GM12878 (cell line): Measurements from ENCODE around the gene ARL16. TPM values are rescaled to one million over a fixed set of nuclear protein-coding genes. Genes with fewer than 3 reads are reported as not detected.

Experiments used
- ATAC-seq: fragments of 200-7000 bp; cut with Tn5 transposase; 3 replicates; pipeline ENCODE4 v1.9.1; 2020; ENCODE audit warnings: mild to moderate bottlenecking, moderate library complexity
- BruUV-seq: library from RNA; stranded (reverse); fragments of 400-500 nt; replicated peaks from 2 replicates; lab custom pipeline; 2021; lab: Mats Ljungman, UMichigan
- CTCF ChIA-PET: fragments of 300-600 bp; sonication (Branson Sonifier 250); formaldehyde crosslinking; extraction: SDS; loops from one replicate; lab custom pipeline; 2021; ENCODE audit warnings: inconsistent platforms; lab: Yijun Ruan, JAX
- POLR2A ChIA-PET: fragments of 350-600 bp; formaldehyde crosslinking; extraction: SDS; loops from one replicate; lab custom pipeline; 2021; ENCODE audit warnings: inconsistent platforms; lab: Charles Lee
- RAD21 ChIA-PET: fragments of 300-600 bp; sonication (Branson Sonifier 250); formaldehyde crosslinking; loops from one replicate; lab custom pipeline; 2023; ENCODE audit warnings: antibody characterized with exemption; ENCODE audit not compliant: unreplicated experiment; lab: Charles Lee
- SMC1A ChIA-PET: fragments of 300-600 bp; sonication (Branson Sonifier 250); formaldehyde crosslinking; loops from one replicate; lab custom pipeline; 2023; ENCODE audit not compliant: unreplicated experiment, uncharacterized antibody; lab: Charles Lee
- DNase-seq: peaks from one replicate; pipeline ENCODE4 v3.0.0-alpha.2; 2011; ENCODE audit warnings: low read depth, low spot score
- FAIRE-seq: peaks from 3 replicates; lab custom pipeline; 2011; peaks lifted over from hg19 to GRCh38; lab: Jason Lieb, UNC
- H2AFZ ChIP-seq: 2 replicates; pipeline ENCODE4 v1.6.0; 2011; ENCODE audit warnings: low read depth, low read length, control low read depth; ENCODE audit not compliant: control insufficient read depth
- H3K27ac ChIP-seq: 2 replicates; pipeline ENCODE4 v1.5.1; 2011; ENCODE audit warnings: control low read depth; ENCODE audit not compliant: control insufficient read depth, insufficient read depth
- H3K27me3 ChIP-seq, 2 experiments: replicated peaks in 1 of 2; 2 replicates each; pipeline versions ENCODE4 v1.6.0 to v1.6.1; 2011; ENCODE audit warnings: low read length in 1 of 2; ENCODE audit not compliant: control insufficient read depth in 2 of 2, insufficient read depth in 2 of 2
- H3K36me3 ChIP-seq, 2 experiments: 2 replicates each; pipeline ENCODE4 v1.5.1; 2011; ENCODE audit warnings: low read length in 1 of 2; ENCODE audit not compliant: control insufficient read depth in 2 of 2, insufficient read depth in 2 of 2
- H3K4me1 ChIP-seq: 2 replicates; pipeline ENCODE4 v1.6.1; 2011; ENCODE audit warnings: mild to moderate bottlenecking, low read length, moderate library complexity, mixed read lengths; ENCODE audit not compliant: control insufficient read depth, insufficient read depth
- H3K4me2 ChIP-seq: 2 replicates; pipeline ENCODE4 v1.6.0; 2011; ENCODE audit warnings: control low read depth; ENCODE audit not compliant: control insufficient read depth, insufficient read depth
- H3K4me3 ChIP-seq: fragments of 200-600 bp; sonication (generic); 2 replicates; pipeline ENCODE4 v1.5.1; 2016
- H3K79me2 ChIP-seq: 2 replicates; pipeline ENCODE4 v1.6.0; 2011; ENCODE audit warnings: low read length; ENCODE audit not compliant: control insufficient read depth, insufficient read depth
- H3K9ac ChIP-seq: 2 replicates; pipeline ENCODE4 v1.8.0; 2011; ENCODE audit warnings: low read length, control low read depth, mixed read lengths; ENCODE audit not compliant: control insufficient read depth, insufficient read depth
- H3K9me3 ChIP-seq: replicated peaks from 3 replicates; pipeline ENCODE4 v1.5.1; 2011; ENCODE audit warnings: mild to moderate bottlenecking, low read length; ENCODE audit not compliant: control insufficient read depth, insufficient read depth
- H4K20me1 ChIP-seq: 2 replicates; pipeline ENCODE4 v1.6.0; 2011; ENCODE audit not compliant: control insufficient read depth, insufficient read depth
- CEBPB ChIP-seq, 2 experiments: fragments of 150-350 bp in 1 of 2; IDR thresholded peaks; 2 replicates each; pipeline ENCODE4 v1.6.1; 2012 to 2014; ENCODE audit warnings: low read depth in 2 of 2, low read length in 2 of 2, borderline replicate concordance in 1 of 2, inconsistent platforms in 1 of 2
- CREB1 ChIP-seq: IDR thresholded peaks from 2 replicates; pipeline ENCODE4 v1.6.1; 2012; ENCODE audit warnings: low read depth, mild to moderate bottlenecking, inconsistent platforms
- EP300 ChIP-seq, 2 experiments: fragments of 150-350 bp in 1 of 2; IDR thresholded peaks; 2 replicates each; pipeline ENCODE4 v1.6.1; 2011 to 2012; ENCODE audit warnings: low read depth in 2 of 2, low read length in 2 of 2, borderline replicate concordance in 1 of 2, improper control_type of control experiment in 1 of 2, inconsistent platforms in 1 of 2; ENCODE audit not compliant: control insufficient read depth in 1 of 2
- HCFC1 ChIP-seq: fragments of 150-350 bp; IDR thresholded peaks from 2 replicates; pipeline ENCODE4 v1.6.1; 2014; ENCODE audit warnings: low read length
- NBN ChIP-seq: fragments of 450-650 bp; IDR thresholded peaks from 2 replicates; pipeline ENCODE4 v1.6.1; 2016
- POLR2AphosphoS5 ChIP-seq: IDR thresholded peaks from 2 replicates; pipeline ENCODE4 v1.6.1; 2011; ENCODE audit warnings: mild to moderate bottlenecking, low read length, inconsistent platforms
- RFX5 ChIP-seq: IDR thresholded peaks from 2 replicates; pipeline ENCODE4 v1.6.1; 2011; ENCODE audit warnings: low read depth, low read length, improper control_type of control experiment
- RUNX3 ChIP-seq: IDR thresholded peaks from 2 replicates; pipeline ENCODE4 v1.6.1; 2012; ENCODE audit warnings: low read length, inconsistent platforms
- SIN3A ChIP-seq: IDR thresholded peaks from 2 replicates; pipeline ENCODE4 v1.6.1; 2012; ENCODE audit warnings: low read depth, low read length, improper control_type of control experiment
- SUPT20H ChIP-seq: IDR thresholded peaks from 2 replicates; pipeline ENCODE4 v1.6.1; 2011; ENCODE audit warnings: low read depth, mild to moderate bottlenecking, low read length, moderate library complexity, borderline replicate concordance; ENCODE audit not compliant: control insufficient read depth
- TBL1XR1 ChIP-seq: IDR thresholded peaks from 2 replicates; pipeline ENCODE4 v1.6.1; 2012; ENCODE audit warnings: low read depth, low read length, improper control_type of control experiment
- TCF12 ChIP-seq: IDR thresholded peaks from 2 replicates; pipeline ENCODE4 v1.6.1; 2011; ENCODE audit warnings: low read depth, mild to moderate bottlenecking, low read length
- TCF7 ChIP-seq: IDR thresholded peaks from 2 replicates; pipeline ENCODE4 v1.6.1; 2014; ENCODE audit warnings: antibody characterized with exemption, borderline replicate concordance
- ZZZ3 ChIP-seq: IDR thresholded peaks from 2 replicates; pipeline ENCODE4 v1.6.1; 2011; ENCODE audit warnings: low read depth; ENCODE audit not compliant: control insufficient read depth, insufficient read length
- WGBS: methylation state at CpG from one replicate; pipeline ENCODE4 v1.1.6; 2016; ENCODE audit warnings: low lambda C conversion rate; ENCODE audit not compliant: insufficient replicate concordance, insufficient coverage; ENCODE audit errors: missing lambda C conversion rate; 5-methylcytosine and 5-hydroxymethylcytosine counted together
- in situ Hi-C: fragments of 300-500 bp; cut with MboI; formaldehyde crosslinking; loops from 9 replicates; pipeline ENCODE4 v1.14.3; 2018; ENCODE audit warnings: mixed read lengths
- intact Hi-C: fragments of 100-400 bp; cut with micrococcal nuclease; formaldehyde crosslinking; loops from one replicate; pipeline ENCODE4 v1.14.2; 2022; ENCODE audit not compliant: unreplicated experiment
- polyA plus RNA-seq, 11 experiments: library from polyadenylated mRNA; depleted of rRNA in 4 of 11; unstranded in 6 of 11; stranded (reverse) in 5 of 11; fragments of >200 nt; fragmentation: Nextera tagmentation in 4 of 11; fragmentation: Illumina TruSeq in 1 of 11; extraction: Ambion mirVana in 4 of 11; extraction: Trizol in 1 of 11; gene quantifications; 1 replicate in 1 of 11; 2 replicates in 10 of 11; pipeline versions ENCODE4 v1.2.1 to v1.2.3, GENCODE V29; 2011 to 2016; ENCODE audit warnings: inconsistent platforms in 2 of 11, missing spikeins in 2 of 11, low read depth in 1 of 11
- total RNA-seq, 4 experiments: library from RNA; depleted of rRNA in 3 of 4; stranded (reverse); fragments of >200 nt in 3 of 4; fragmentation: Illumina TruSeq in 1 of 4; extraction: Trizol in 1 of 4; gene quantifications; 2 replicates each; pipeline versions ENCODE4 v1.2.1 to v1.2.3, GENCODE V29; 2013 to 2021
- TF ChIP-seq, protein P1 (sequence below): fragments of 450-650 bp; conservative IDR thresholded peaks from 2 replicates; pipeline ENCODE4 v1.6.1; 2017; ENCODE audit warnings: mild to moderate bottlenecking, moderate library complexity

Gene ARL16
- total and polyA plus RNA-seq, 10 of the 15 experiments (the other 5 are each of a cell fraction or from before 2014, with no cell fraction given): 4.7 to 47.6 (median 30.9) TPM

DNA sequence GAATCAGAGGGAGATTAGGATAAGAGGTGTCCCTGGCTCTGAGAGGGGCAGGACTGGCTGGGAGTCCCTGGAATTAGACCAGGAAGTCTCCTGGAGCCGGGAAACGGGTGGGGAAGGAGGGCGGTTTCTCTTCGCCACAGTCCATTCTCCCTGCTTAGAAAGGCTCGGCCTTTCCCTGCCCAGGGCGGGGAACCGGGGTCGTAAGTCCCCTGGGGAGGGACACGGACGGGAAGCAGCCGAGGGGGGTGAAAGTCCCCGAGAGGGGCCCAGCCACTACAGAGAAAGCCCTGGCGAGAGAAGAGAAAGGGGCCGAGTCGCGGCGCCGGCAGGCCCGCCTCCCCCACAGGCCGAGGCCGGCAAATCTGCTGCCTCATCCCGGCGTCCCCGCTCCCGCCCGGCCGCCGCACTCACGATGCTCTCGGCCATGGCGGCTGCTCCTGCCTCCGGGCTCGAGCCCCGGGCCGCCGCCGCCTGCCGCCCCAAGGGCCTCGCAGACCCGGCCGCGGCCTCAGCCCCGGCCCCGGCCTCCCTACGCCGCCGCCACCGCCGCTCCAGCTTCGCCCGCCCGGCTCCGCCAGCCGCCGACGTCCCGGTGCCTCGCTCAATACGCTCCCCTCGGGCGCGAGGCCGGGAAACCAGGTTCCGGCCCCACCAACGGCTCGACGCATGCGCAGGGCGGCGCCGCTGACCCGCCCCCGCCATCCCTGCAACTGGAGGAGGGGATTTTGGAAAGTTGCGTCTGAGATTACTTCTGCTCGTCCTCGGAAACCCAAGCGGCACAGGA, 46.9 kb downstream of the ARL16 start, which contains the start of the genes NPLOC4 and TSPAN10 (continued):
- TF ChIP-seq, protein P1, sequence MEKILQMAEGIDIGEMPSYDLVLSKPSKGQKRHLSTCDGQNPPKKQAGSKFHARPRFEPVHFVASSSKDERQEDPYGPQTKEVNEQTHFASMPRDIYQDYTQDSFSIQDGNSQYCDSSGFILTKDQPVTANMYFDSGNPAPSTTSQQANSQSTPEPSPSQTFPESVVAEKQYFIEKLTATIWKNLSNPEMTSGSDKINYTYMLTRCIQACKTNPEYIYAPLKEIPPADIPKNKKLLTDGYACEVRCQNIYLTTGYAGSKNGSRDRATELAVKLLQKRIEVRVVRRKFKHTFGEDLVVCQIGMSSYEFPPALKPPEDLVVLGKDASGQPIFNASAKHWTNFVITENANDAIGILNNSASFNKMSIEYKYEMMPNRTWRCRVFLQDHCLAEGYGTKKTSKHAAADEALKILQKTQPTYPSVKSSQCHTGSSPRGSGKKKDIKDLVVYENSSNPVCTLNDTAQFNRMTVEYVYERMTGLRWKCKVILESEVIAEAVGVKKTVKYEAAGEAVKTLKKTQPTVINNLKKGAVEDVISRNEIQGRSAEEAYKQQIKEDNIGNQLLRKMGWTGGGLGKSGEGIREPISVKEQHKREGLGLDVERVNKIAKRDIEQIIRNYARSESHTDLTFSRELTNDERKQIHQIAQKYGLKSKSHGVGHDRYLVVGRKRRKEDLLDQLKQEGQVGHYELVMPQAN: peak; percentile 97
- TF ChIP-seq TCF12 (peak; percentile 55; the same call in 1 of the 2 replicates), SUPT20H (no peak), CREB1 (peak; percentile 77), POLR2AphosphoS5 (peak; percentile 68; the same call in 1 of the 2 replicates), CEBPB (IDR thresholded peaks at IDR 0.05; ENCODE audit: borderline replicate concordance in 1 of 2, low read depth in 2 of 2, low read length in 2 of 2) (no peak), SIN3A (peak; percentile 73; the same call in 1 of the 2 replicates)

DNA sequence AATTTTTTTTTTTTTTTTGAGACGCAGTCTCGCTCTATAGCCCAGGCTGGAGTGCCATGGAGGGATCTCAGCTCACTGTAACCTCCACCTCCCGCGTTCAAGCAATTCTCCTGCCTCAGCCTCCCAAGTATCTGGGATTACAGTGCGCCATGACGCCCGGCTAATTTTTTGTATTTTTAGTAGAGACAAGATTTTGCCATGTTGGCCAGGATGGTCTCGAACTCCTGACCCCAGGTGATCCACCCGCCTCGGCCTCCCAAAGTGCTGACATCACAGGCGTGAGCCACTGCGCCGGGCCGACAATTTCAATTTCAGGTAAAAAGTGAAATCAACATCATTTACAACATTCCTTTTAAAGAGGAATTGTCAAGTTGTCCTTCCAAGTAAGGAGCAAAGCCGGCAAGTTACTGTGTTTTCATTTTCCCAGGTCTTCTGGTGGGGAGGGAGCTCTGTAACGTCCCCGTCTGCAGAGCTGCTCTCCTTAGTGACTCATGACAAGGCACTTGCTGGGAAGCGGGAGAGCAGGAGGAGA, 47.6 kb downstream of the ARL16 start:
- POLR2A ChIA-PET: interaction anchor here (0.6 to 0.7 kb wide), 2 partner anchors 178 to 295 kb away, joined by 3 to 4 read pairs; no protein-coding TSS in a partner anchor
- no TSS peak for BruUV-seq
- Histone ChIP-seq H2AFZ (no peak overlapping the region), H3K4me2 (peak overlapping the region; percentile 61), H3K27ac (peak overlapping the region; percentile 80), H3K36me3 (no peaks in the 10 kb centered on the region), H3K4me3 (peak overlapping the region; percentile 90), H3K9me3 (no peaks in the 10 kb centered on the region), H3K27me3 (no peaks in the 10 kb centered on the region), H3K9ac (peak overlapping the region; percentile 90), H4K20me1 (no peaks in the 10 kb centered on the region), H3K79me2 (peaks cover 36% of the 10 kb centered on the region), H3K4me1 (peaks cover 4% of the 10 kb centered on the region)
- TF ChIP-seq HCFC1: no peak
- TF ChIP-seq, protein P1: no peak
- peak; percentile 78 for TF ChIP-seq RFX5
- no peak for TF ChIP-seq TBL1XR1
- TF ChIP-seq NBN: no peak
- 0 out of 2 replicates have a peak, but pooled peaks have one; percentile 36 for TF ChIP-seq CREB1
- no peak for TF ChIP-seq ZZZ3
- no peak for TF ChIP-seq TCF7
- no peak for TF ChIP-seq EP300 (IDR thresholded peaks at IDR 0.05; ENCODE audit: borderline replicate concordance in 1 of 2, control insufficient read depth in 1 of 2, low read depth in 2 of 2, low read length in 2 of 2)
- TF ChIP-seq RUNX3: no peak
- intact Hi-C loops: loop anchor here (2.0 kb wide), 1 partner anchor 31 kb away; the partner anchor contains the start of genes CCDC137 and OXLD1
- no peak for FAIRE-seq
- RAD21 ChIA-PET: no interaction called here
- SMC1A ChIA-PET: no interaction called here
- 44% methylated on average over 18 of the region's 18 CpGs for WGBS
- in situ Hi-C loops: no loop called here
- no peak for DNase-seq
- peak; percentile 52 for ATAC-seq
- CTCF ChIA-PET: no interaction called here
